GM12892 (cell line): Measurements from ENCODE around the gene HIGD2B.

Experiments
- POLR2A ChIP-seq: IDR thresholded peaks from 2 replicates; pipeline ENCODE4 v1.6.1; 2011; ENCODE audit warnings: low read depth, low read length, control low read depth
- POLR2AphosphoS5 ChIP-seq: IDR thresholded peaks from 2 replicates; pipeline ENCODE4 v1.6.1; 2011; ENCODE audit warnings: low read depth, low read length, control low read depth
- TAF1 ChIP-seq: IDR thresholded peaks from 2 replicates; pipeline ENCODE4 v1.6.1; 2011; ENCODE audit warnings: low read depth, mild to moderate bottlenecking, control low read depth, low read length, borderline replicate concordance

DNA sequence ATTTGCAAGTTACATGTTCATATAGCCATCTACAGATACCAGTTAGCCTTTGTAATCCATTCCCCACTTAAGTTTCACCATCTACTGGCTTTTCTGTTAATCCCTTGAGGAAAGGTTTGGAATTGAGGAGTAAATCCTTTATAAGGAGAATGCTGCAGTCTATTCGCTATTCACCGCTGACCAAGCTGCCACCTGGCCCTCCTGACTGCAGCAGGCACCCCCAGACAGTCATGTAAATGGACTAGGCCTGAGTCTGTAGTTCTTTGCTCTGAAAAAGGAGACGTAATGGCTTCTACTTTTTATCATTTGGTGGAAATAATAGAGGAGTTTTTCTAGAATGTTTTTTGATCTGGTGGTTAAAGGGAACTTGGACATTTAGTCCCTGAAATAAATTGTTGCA is 3.2 kb downstream of the HIGD2B start:
- TF ChIP-seq POLR2A (no peak), POLR2AphosphoS5 (no peak), TAF1 (no peak)
